Astrocyte (in vitro differentiated cells and primary cell): ENCODE measurements around the gene PKLR. TPM values are rescaled to one million over a fixed set of nuclear protein-coding genes. Genes with fewer than 3 reads are reported as not detected.

ENCODE experiments used
- DNase-seq: peaks from one replicate; pipeline ENCODE4 v3.0.0-alpha.2; 2010; ENCODE audit warnings: low read depth
- FAIRE-seq: peaks from 2 replicates; lab custom pipeline; 2011; peaks lifted over from hg19 to GRCh38; lab: Jason Lieb, UNC
- H2AFZ ChIP-seq: 2 replicates; pipeline ENCODE4 v1.6.0; 2012; ENCODE audit warnings: low read depth, low read length, inconsistent platforms
- H3K27ac ChIP-seq: 2 replicates; pipeline ENCODE4 v1.5.1; 2011; ENCODE audit warnings: low read depth, low read length, inconsistent platforms
- H3K27me3 ChIP-seq: 2 replicates; pipeline ENCODE4 v1.6.0; 2011; ENCODE audit warnings: low read length, inconsistent platforms; ENCODE audit not compliant: insufficient read depth
- H3K36me3 ChIP-seq: 2 replicates; pipeline ENCODE4 v1.5.1; 2011; ENCODE audit warnings: low read length, inconsistent platforms; ENCODE audit not compliant: insufficient read depth
- H3K4me1 ChIP-seq: 2 replicates; pipeline ENCODE4 v1.5.1; 2011; ENCODE audit warnings: low read length, inconsistent platforms; ENCODE audit not compliant: insufficient read depth
- H3K4me2 ChIP-seq: 2 replicates; pipeline ENCODE4 v1.6.0; 2012; ENCODE audit warnings: low read length, inconsistent platforms
- H3K4me3 ChIP-seq: 2 replicates; pipeline ENCODE4 v1.5.1; 2011; ENCODE audit warnings: low read depth, mild to moderate bottlenecking, low read length, inconsistent platforms; ENCODE audit not compliant: insufficient read depth
- H3K79me2 ChIP-seq: 2 replicates; pipeline ENCODE4 v1.6.0; 2012; ENCODE audit warnings: mild to moderate bottlenecking, low read length, inconsistent platforms; ENCODE audit not compliant: insufficient read depth
- H3K9ac ChIP-seq: 2 replicates; pipeline ENCODE4 v1.6.0; 2012; ENCODE audit warnings: mild to moderate bottlenecking, low read length, inconsistent platforms
- H3K9me3 ChIP-seq: 2 replicates; pipeline ENCODE4 v1.5.1; 2012; ENCODE audit warnings: low read depth, mild to moderate bottlenecking, low read length, inconsistent platforms; ENCODE audit not compliant: insufficient read depth
- H4K20me1 ChIP-seq: 2 replicates; pipeline ENCODE4 v1.6.0; 2012; ENCODE audit warnings: low read length, inconsistent platforms; ENCODE audit not compliant: insufficient read depth
- H3K27ac Mint-ChIP-seq: one replicate; pipeline ENCODE4 v1.8.0; 2021; ENCODE audit warnings: mild to moderate bottlenecking, mixed read lengths; ENCODE audit not compliant: unreplicated experiment
- H3K27me3 Mint-ChIP-seq: one replicate; pipeline ENCODE4 v1.8.0; 2021; ENCODE audit warnings: low read depth, mixed read lengths; ENCODE audit not compliant: unreplicated experiment
- H3K36me3 Mint-ChIP-seq: one replicate; pipeline ENCODE4 v1.8.0; 2021; ENCODE audit warnings: low read depth, mixed read lengths; ENCODE audit not compliant: unreplicated experiment
- H3K4me1 Mint-ChIP-seq: one replicate; pipeline ENCODE4 v1.8.0; 2021; ENCODE audit warnings: low read depth, mixed read lengths; ENCODE audit not compliant: unreplicated experiment
- H3K4me3 Mint-ChIP-seq: one replicate; pipeline ENCODE4 v1.8.0; 2021; ENCODE audit warnings: mild to moderate bottlenecking, moderate library complexity, mixed read lengths; ENCODE audit not compliant: unreplicated experiment
- H3K9me3 Mint-ChIP-seq: one replicate; pipeline ENCODE4 v1.8.0; 2021; ENCODE audit warnings: mild to moderate bottlenecking, mixed read lengths; ENCODE audit not compliant: unreplicated experiment
- CTCF ChIP-seq: IDR thresholded peaks from 2 replicates; pipeline ENCODE4 v1.5.1; 2011; ENCODE audit warnings: low read depth, mild to moderate bottlenecking, inconsistent platforms, low read length, moderate library complexity; ENCODE audit not compliant: insufficient read depth
- EZH2 ChIP-seq: IDR thresholded peaks from 2 replicates; pipeline ENCODE4 v1.6.1; 2012; ENCODE audit warnings: mild to moderate bottlenecking, low read length, inconsistent platforms; ENCODE audit not compliant: insufficient read depth
- total RNA-seq: library from RNA; stranded (reverse); gene quantifications from 2 replicates; pipeline ENCODE4 v1.2.1, GENCODE V29; 2021

Gene PKLR
- total RNA-seq, 1 donor from 2014 or later: not detected

GRCh38 chr1:155272466-155273342, 28.5 kb downstream of the PKLR start:
- H3K79me2 ChIP-seq: peaks cover 47% of the 10 kb centered on the region

GRCh38 chr1:155269381-155269780, 31.9 kb downstream of the PKLR start:
- H3K4me1 ChIP-seq: peaks cover 12% of the 10 kb centered on the region
- H3K27me3 Mint-ChIP-seq: no peaks in the 10 kb centered on the region
- DNase-seq: no peak
- H3K36me3 Mint-ChIP-seq: peaks cover 23% of the 10 kb centered on the region
- no peak overlapping the region for H3K9ac ChIP-seq
- H3K36me3 ChIP-seq: peaks cover 60% of the 10 kb centered on the region
- H2AFZ ChIP-seq: no peak overlapping the region
- FAIRE-seq: no peak
- H3K9me3 ChIP-seq: no peaks in the 10 kb centered on the region
- TF ChIP-seq CTCF (no peak), EZH2 (no peak)
- H4K20me1 ChIP-seq: peaks cover 51% of the 10 kb centered on the region
- H3K9me3 Mint-ChIP-seq: no peaks in the 10 kb centered on the region
- H3K79me2 ChIP-seq: peaks cover 51% of the 10 kb centered on the region
- H3K27ac ChIP-seq: no peak overlapping the region
- no peak overlapping the region for H3K4me3 Mint-ChIP-seq
- H3K4me3 ChIP-seq: no peak overlapping the region
- no peak overlapping the region for H3K4me2 ChIP-seq
- H3K27me3 ChIP-seq: no peaks in the 10 kb centered on the region
- peaks cover 13% of the 10 kb centered on the region for H3K4me1 Mint-ChIP-seq
- peak overlapping the region; percentile 47 for H3K27ac Mint-ChIP-seq

More at GRCh38 chr1:155272466-155273342, 28.5 kb downstream of the PKLR start:
- Histone ChIP-seq H3K36me3 (peaks cover 32% of the 10 kb centered on the region), H3K9me3 (no peaks in the 10 kb centered on the region), H3K4me3 (peak overlapping the region; percentile 81), H3K9ac (peak overlapping the region; percentile 83), H3K27me3 (no peaks in the 10 kb centered on the region), H4K20me1 (peaks cover 41% of the 10 kb centered on the region), H3K4me1 (peaks cover 20% of the 10 kb centered on the region), H3K4me2 (peak overlapping the region; percentile 92), H2AFZ (peak overlapping the region; percentile 44), H3K27ac (peak overlapping the region; percentile 82)
- peak; percentile 63 for DNase-seq
- peak overlapping the region; percentile 93 for H3K27ac Mint-ChIP-seq
- TF ChIP-seq CTCF (no peak), EZH2 (no peak)
- FAIRE-seq: no peak
- H3K27me3 Mint-ChIP-seq: no peaks in the 10 kb centered on the region
- peaks cover 13% of the 10 kb centered on the region for H3K36me3 Mint-ChIP-seq
- no peaks in the 10 kb centered on the region for H3K9me3 Mint-ChIP-seq
- H3K4me3 Mint-ChIP-seq: peak overlapping the region; percentile 90
- peaks cover 13% of the 10 kb centered on the region for H3K4me1 Mint-ChIP-seq

GRCh38 chr1:155268630-155269029, 32.6 kb downstream of the PKLR start:
- DNase-seq (no peak), FAIRE-seq (no peak)
- Histone ChIP-seq H3K4me3 (no peak overlapping the region), H3K9me3 (no peaks in the 10 kb centered on the region), H3K9ac (no peak overlapping the region), H2AFZ (no peak overlapping the region), H3K4me2 (no peak overlapping the region), H3K4me1 (peaks cover 9% of the 10 kb centered on the region), H3K27ac (no peak overlapping the region), H3K27me3 (no peaks in the 10 kb centered on the region), H4K20me1 (peaks cover 51% of the 10 kb centered on the region), H3K79me2 (peaks cover 50% of the 10 kb centered on the region), H3K36me3 (peaks cover 67% of the 10 kb centered on the region)
- Mint-ChIP-seq H3K4me3 (peak overlapping the region; percentile 34), H3K4me1 (peaks cover 13% of the 10 kb centered on the region), H3K27ac (no peak overlapping the region), H3K36me3 (peaks cover 27% of the 10 kb centered on the region), H3K27me3 (no peaks in the 10 kb centered on the region), H3K9me3 (no peaks in the 10 kb centered on the region)
- TF ChIP-seq CTCF: no peak
- TF ChIP-seq EZH2: no peak
